ENCODE measurements around the gene RIGI.
A peak's percentile ranks its signal among the peaks of the same experiment; 100 is the strongest.
"Not testable (repeated sequence)": the region's sequence is repeated elsewhere in the genome, so short reads cannot be mapped to it uniquely, and the experiment has no call there.

Gene RIGI

DNA sequence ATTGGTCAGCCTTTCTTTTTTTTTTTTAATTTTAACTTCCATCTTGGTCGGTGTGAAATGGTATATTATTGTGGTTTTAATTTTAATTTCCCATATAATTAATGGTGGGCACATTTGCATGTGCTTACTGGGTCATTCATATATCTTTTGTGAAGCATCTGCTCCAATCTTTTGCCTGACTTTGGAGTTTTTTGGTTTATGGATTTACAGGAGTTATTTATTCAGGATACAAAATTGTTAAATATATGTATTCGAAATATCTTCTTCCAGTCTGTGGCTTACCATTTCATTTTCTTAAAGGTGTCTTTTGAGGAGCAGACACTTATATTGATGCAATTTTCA, 682 bp upstream of the RIGI start:
- no peak for DNase-seq (ENCODE audit: low read depth)

DNA sequence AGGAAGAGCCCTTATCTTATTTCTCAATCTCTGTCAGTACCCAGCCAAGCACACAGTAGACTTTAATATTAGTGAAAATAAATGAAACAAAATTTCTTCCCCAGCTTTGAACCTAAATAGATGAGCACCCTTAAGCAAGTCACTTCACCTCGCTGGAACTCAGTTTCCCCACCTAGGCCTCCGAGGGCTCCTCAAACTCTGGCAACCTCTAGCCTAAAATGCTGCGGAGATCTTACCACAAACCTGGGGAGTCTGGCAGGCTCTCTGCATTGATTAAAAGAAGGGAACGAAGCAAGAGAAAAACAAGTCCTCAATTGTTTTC, 326 bp downstream of the RIGI start:
- DNase-seq (ENCODE audit: low read depth) = no peak

DNA sequence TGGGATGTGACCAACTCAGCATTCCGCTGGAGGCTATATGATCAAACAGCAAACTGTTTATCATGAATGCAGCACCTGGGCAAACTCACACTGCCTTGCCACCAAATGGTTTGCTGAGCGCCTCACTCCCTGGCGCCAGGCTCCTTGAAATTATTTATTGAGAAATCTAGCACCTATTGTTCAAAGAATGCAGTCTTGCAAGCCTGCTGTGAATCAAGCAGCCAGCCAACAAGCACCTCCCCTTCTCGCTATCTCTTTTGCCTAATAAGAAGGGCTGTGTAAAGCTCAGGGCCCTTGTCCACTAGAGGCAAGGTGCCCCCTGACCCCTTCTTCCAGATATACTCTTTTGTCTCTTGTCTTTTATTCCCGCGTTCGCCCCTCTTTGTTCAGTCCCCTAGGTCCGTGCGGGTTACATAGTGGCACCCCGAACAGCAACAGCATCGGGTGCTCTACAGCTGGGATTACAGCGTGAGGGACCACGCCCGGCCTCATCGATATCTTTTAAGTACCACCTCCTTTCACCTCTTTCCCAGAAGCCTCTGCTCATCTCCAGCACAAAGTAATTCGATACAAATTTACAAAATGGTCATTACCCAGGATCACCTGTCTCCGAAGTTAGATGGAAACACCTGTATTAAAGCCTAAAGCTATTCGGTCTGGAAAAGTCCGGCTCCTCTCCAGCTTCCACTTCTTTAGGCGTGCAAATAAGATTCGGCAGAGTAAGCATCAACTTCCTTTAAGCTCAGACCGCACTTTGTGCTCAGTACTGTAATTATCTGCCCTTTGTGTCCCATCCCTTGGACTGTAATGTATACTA, 896 bp downstream of the RIGI start:
- no peak for DNase-seq (ENCODE audit: low read depth)

DNA sequence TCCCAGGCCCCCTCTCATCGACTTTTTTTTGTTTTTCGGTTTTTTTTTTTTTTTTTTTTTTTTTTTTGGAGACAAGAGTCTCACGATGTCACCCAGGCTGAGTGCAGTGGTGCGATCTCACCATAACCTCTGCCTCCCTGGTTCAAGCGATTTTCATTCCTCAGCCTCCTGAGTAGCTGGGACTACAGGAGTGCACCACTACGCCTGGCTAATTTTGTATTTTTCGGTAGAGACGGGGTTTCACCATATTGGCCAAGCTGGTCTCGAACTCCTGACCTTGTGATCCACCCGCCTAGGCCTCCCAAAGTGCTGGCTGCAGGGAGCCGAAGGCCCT, 1.5 kb downstream of the RIGI start:
- DNase-seq (ENCODE audit: low read depth) = not testable (repeated sequence)

DNA sequence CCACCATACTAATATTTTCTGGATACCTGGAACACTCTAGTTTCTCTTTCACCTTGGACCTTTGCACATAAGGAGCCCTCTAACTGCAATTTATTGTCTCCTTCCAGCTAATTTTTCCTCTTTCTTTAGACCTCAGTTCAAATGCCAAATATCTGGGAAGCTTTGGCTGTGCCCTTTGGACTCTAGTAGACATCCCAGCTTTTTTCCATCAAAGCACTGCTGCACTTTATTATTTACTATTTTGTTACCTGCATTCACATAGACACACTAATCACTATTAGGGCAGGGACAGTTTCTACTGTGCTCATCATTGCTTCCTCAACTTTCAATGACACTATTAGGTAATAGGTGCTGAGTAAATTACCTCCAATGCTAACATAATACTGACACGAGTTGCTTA, 2.1 kb downstream of the RIGI start:
- DNase-seq (ENCODE audit: low read depth) = no peak

DNA sequence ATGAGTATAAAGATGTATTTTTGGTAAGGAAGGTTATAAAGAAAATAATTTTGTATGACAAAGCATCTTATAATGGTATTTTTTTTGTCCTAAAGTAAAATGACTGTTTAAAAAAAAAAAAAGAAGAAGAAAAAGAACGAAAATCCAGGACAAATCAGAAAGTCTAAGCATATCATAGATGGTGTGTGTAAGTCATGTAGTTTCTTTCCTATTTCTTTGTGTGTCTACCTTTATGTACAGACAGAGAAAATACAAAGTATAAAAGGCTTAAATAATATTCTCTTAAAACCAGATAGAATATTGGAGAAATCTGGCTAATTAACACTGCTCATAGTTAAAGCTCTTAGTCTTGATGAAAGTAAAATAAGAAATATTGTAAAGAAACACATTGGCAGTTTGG, 7.7 kb downstream of the RIGI start:
- DNase-seq (ENCODE audit: low read depth) = no peak

DNA sequence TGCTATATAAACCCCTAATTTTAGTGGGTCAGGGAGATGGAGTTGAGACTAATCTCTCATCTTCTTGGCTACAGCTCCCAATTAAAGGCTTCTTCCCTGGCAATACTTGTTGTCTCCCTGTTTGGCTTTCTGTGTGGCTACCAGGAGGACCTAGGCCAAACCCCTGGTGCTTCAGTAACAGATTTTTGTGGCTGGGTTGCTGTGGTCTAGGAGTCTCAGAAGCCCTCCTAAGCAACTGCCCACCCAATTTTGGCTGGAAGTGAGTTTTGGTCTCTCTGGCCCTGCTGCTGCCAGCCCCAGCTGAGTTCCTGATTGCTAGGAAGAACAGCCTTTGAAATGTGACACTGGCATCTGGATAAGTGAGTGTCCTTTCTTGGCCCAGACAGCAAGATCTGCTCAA, 9.8 kb downstream of the RIGI start:
- DNase-seq (ENCODE audit: low read depth) = no peak

DNA sequence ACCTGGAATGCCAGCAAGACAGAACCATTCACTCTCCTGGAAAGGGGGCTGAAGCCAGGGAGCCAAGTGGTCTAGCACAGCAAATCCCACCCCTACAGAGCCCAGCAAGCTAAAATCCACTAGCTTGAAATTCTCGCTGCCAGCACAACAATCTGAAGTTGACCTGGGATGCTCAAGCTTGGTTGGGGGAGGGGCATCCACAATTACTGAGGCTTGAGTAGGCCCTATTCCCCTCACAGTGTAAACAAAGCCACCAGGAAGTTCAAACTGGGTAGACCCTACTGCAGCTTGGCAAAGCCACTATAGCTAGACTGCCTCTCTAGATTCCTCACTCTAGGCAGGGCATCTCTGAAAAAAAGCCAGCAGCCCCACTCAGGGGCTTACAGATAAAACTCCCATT, 17.3 kb downstream of the RIGI start:
- DNase-seq (ENCODE audit: low read depth) = no peak

DNA sequence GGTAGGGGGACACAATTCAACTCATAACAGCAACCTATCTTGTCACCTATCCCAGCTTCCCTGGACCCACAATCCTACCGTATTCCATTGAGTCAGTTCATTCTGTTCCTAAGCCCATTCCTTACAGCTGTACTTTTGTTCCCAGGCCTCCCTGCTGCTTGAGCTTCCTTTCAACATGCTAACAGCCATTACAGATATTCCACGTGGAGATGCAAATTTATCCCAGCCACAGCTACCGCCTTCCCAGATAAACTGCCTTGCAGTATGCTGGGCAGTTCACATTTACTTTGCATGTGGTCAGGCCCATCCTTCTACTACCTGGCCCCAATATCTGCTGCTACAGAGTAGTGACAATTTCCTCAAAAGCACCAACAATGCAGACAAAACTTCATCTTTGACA, 23.0 kb downstream of the RIGI start:
- no peak for DNase-seq (ENCODE audit: low read depth)

DNA sequence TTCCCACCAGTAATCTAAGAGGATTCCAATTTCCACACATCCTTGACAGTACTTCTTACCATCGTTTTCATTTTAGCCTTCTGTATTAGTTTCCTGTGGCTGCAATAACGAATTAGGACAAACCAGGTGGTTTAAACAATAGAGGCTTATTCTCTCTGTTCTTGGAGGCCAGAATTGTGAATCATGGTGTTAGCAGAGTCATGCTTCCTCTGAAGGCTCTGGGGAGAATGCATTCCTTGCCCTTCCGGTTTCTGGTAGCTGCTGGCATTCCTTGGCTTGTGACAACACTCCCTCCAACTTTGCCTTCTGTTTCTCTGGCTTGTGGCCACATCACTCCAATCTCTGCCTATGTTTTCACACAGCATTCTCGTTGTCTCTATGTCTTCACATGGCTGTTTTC, 23.5 kb downstream of the RIGI start:
- DNase-seq (ENCODE audit: low read depth) = peak; percentile 38

DNA sequence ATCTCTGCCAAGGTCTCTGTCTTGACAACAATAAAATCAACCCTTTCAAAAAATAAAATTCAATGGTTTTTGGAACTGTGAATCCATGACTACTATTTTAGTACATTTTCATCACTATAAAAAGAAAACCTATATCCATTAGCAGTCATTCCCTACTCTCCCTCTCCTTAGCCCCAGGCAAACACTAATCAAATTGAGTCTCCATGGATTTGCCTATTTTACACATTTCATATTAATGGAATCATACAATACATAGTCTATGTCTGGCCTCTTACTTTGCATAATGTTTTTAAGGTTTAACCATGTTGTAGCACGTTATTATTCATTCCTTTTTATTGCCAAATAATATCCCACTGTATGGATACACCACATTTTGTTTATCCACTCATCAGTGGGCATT, 24.1 kb downstream of the RIGI start:
- DNase-seq (ENCODE audit: low read depth) = no peak

DNA sequence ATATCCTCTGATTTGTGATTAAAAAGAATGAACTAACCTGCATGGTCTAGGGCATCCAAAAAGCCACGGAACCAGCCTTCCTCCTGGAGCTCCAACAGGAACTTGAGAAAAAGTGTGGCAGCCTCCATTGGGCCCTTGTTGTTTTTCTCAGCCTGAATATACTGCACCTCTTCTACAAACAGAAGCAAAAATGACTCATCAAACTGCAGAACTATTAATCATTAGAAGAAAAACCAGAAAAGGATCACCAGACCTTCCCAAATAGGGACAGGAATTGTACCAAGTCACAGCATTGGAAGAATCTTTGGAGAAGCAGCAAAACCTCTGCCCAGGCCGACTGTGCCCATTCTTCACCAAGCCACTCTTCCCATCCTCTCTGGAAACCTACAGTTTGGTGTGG, 25.2 kb downstream of the RIGI start:
- no peak for DNase-seq (ENCODE audit: low read depth)

DNA sequence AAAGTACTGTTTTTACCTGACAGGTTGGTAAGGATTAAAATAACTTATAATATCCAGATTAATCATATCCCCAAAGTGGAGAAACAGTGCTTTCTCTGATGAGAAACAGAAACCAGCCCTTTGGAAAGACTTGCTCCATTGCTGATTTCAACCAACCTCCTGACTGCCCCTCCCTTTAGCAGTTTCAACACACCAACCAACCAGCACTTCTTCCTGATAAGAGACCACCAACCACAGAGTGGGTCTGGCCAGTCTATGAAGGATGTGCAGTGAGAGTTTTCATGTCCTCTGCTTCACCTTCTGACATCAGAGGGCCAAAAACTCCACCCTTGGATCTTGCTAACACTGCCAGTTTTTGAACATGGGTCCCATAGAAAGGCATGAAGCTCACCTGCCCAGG, 28.1 kb downstream of the RIGI start:
- no peak for DNase-seq (ENCODE audit: low read depth)

DNA sequence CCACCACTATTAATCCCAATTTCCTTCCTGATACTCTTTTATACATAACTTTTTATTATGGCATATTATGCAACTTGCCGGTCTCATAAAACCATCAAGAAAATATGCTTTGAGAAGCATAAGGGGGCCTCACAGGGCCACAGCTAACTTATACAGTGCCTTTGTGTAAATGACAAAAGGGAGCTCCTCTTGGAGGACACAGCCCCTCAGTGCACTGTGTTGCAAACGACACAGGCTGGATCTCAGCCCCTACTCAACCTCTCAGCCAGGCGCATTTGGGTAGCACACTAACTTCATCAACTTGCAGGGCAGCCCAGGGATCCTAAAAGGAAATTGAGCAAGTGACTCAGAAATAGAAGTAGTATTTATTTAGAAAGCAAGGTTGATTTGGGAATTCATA, 35.4 kb downstream of the RIGI start:
- no peak for DNase-seq (ENCODE audit: low read depth)

DNA sequence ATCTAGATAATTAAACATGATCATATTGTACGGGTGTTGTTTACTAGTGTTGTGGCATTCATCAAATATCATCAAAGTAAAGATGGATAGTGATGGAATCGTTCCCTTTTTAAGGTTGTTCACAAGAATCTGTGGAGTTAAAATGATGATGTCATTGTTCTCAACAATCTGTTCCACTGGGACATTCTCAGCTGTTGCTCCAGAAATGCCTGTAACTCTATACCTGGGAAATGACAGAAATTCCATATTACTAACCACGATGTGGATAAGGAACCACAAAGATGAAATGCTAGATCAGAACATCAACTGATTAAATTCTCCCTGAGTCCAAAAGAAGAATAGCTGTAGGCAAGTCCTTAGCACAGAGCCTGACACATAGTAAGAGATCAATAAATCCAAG, 38.0 kb downstream of the RIGI start:
- no peak for DNase-seq (ENCODE audit: low read depth)

DNA sequence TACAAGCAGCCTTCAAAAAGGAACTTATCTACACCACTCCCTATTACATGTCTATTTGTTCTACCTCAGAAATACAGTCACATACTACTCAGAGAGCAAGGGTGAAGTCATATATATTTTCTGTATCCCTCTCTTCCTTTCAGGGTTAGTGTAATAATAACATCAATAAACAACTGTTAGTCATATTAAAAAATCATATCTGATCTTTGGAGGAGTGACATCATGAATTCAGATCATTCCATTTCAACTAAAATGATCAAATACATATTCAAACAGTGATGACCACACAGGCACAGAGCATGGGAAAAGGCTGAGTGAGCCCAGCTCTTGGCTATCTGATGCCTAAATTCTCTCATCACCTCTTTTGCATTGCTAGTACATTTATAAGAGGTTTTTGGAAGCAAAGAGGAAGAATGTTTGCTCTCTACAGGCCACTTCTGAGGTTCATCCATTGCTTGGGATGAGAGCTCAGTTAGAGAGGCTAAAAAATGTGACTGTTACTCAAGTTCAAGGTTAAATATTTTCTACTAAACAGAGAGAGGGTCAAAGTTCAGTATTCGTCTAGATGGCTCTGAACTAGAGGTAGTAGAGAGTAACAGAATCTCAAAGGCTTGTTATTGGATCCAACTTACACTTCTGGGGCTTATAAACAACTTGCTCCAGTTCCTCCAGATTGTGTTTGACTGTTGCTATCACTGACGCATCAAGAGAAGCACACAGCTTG, 39.0 kb downstream of the RIGI start:
- no peak for DNase-seq (ENCODE audit: low read depth)

DNA sequence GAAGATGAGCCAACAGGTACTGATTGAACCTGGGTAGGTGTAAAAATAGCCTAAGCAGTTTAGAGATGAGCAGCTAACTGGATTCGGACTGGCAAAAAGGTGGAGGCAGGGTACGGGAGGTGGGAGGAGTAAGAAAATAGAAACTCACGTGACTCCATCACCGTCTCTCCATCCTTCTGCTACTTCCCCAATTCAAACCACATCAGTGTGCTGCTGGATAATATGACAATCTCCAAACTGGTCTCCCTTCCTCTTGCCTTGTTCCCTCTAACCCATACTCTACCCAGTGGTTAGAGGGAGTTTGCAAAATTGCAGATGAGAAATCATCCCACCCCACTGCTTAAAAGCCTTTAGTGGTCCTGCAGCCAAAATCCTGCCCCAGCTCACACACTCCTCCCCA, 42.7 kb downstream of the RIGI start:
- DNase-seq (ENCODE audit: low read depth) = no peak

Measured in stromal cell of bone marrow (primary cell).